Measurements from ENCODE around the gene GAS2L3. TPM values are rescaled to one million over a fixed set of nuclear protein-coding genes. Genes with fewer than 3 reads are reported as not detected.

Gene GAS2L3
- polyA plus RNA-seq, 2 of the 4 experiments (the other 2 are of a cell fraction) = 7.1 to 17.2 TPM

DNA sequence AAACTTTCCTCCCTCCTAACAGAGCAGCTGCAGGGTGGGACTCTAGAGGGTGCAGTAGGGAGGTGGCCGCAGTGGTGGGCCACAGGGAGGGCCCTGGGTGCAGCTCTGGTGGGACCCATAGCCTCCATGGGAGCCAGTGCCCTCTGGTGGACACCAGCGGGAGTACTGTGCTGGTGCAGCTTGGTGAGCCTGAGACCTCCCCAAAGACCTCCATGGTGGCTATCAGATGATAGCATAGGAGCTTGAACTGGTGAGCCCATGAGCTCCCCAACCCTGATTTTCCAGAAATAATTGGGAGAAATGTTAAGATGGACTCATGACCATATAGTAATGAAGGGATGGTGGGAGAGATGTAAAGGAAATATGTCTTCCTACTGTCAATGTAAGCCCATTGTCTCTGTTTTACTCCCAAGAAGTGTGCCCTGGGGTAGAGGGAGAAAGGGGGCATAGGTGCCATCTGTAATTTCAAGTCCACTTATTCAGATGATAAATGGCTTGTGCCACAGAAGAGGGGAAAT is 98.7 kb downstream of the GAS2L3 start:
- POLR2A ChIA-PET = no interaction called here
- TF ChIP-seq, protein P1, sequence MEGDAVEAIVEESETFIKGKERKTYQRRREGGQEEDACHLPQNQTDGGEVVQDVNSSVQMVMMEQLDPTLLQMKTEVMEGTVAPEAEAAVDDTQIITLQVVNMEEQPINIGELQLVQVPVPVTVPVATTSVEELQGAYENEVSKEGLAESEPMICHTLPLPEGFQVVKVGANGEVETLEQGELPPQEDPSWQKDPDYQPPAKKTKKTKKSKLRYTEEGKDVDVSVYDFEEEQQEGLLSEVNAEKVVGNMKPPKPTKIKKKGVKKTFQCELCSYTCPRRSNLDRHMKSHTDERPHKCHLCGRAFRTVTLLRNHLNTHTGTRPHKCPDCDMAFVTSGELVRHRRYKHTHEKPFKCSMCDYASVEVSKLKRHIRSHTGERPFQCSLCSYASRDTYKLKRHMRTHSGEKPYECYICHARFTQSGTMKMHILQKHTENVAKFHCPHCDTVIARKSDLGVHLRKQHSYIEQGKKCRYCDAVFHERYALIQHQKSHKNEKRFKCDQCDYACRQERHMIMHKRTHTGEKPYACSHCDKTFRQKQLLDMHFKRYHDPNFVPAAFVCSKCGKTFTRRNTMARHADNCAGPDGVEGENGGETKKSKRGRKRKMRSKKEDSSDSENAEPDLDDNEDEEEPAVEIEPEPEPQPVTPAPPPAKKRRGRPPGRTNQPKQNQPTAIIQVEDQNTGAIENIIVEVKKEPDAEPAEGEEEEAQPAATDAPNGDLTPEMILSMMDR (IDR thresholded peaks at IDR 0.05) = peak; percentile 41; the same call in 2 of the 3 replicates
- TF ChIP-seq NFE2L2 (conservative IDR thresholded peaks at IDR 0.05; ENCODE audit: low read length) (no peak), RAD21 (conservative IDR thresholded peaks at IDR 0.05 in 1 of 2, IDR thresholded peaks at IDR 0.05 in 1 of 2) (peak in 1 of 2 experiments; percentile 33; a peak in 1 of 5 replicates), EP300 (IDR thresholded peaks at IDR 0.05) (no peak), SMC3 (IDR thresholded peaks at IDR 0.05) (0 out of 3 replicates have a peak, but pooled peaks have one; percentile 19), MAZ (IDR thresholded peaks at IDR 0.05; ENCODE audit: borderline replicate concordance, low read depth, low read length) (no peak)
- TF ChIP-seq, protein P2, sequence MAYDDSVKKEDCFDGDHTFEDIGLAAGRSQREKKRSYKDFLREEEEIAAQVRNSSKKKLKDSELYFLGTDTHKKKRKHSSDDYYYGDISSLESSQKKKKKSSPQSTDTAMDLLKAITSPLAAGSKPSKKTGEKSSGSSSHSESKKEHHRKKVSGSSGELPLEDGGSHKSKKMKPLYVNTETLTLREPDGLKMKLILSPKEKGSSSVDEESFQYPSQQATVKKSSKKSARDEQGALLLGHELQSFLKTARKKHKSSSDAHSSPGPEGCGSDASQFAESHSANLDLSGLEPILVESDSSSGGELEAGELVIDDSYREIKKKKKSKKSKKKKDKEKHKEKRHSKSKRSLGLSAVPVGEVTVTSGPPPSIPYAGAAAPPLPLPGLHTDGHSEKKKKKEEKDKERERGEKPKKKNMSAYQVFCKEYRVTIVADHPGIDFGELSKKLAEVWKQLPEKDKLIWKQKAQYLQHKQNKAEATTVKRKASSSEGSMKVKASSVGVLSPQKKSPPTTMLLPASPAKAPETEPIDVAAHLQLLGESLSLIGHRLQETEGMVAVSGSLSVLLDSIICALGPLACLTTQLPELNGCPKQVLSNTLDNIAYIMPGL (CRISPR knock-in tag; IDR thresholded peaks at IDR 0.05; ENCODE audit: borderline replicate concordance) = no peak
- WGBS (ENCODE audit: missing lambda C conversion rate) = 0% methylated on average over 1 of the region's 2 CpGs
- FAIRE-seq = no peak
- no peaks in the 10 kb centered on the region for H3K9me3 ChIP-seq
- H3K27ac ChIP-seq = no peak overlapping the region
- H3K4me3 ChIP-seq = no peak overlapping the region
- H3K4me1 ChIP-seq = no peaks in the 10 kb centered on the region
- ATAC-seq = peak; percentile 54 to 89; a peak in 3 of 6 replicates
- DNase-seq (ENCODE audit: low read depth in 1 of 2, low spot score in 1 of 2) = peak; percentile 21 to 29
- no peak overlapping the region for H3K4me2 ChIP-seq
- CTCF ChIA-PET = interaction anchor here (0.6 to 3.1 kb wide), 9 partner anchors 11 to 455 kb away, joined by 3 to 19 read pairs (median 5); no protein-coding TSS in a partner anchor

- no peak for FAIRE-seq
- no peak overlapping the region for H3K27ac ChIP-seq
- DNase-seq (ENCODE audit: low read depth in 1 of 2, low spot score in 1 of 2) = no peak
Observed at GRCh38 chr12:100674036-100674888, 100.8 kb downstream of the GAS2L3 start.

More at GRCh38 chr12:100674036-100674888, 100.8 kb downstream of the GAS2L3 start:
- no peak for ATAC-seq
- ChIA-PET CTCF (interaction anchor here (0.6 kb wide), 1 partner anchor 1099 kb away, joined by 3 read pairs; no protein-coding TSS in a partner anchor), POLR2A (no interaction called here)
- H3K4me2 ChIP-seq = no peak overlapping the region
- H3K4me3 ChIP-seq = no peak overlapping the region
- no peaks in the 10 kb centered on the region for H3K4me1 ChIP-seq
- TF ChIP-seq SMC3 (IDR thresholded peaks at IDR 0.05) (no peak), ZFP36 (IDR thresholded peaks at IDR 0.05; ENCODE audit: borderline replicate concordance, partially characterized antibody) (no peak), FOSB (CRISPR knock-in tag; IDR thresholded peaks at IDR 0.05) (no peak), CEBPB (IDR thresholded peaks at IDR 0.05) (no peak)
- TF ChIP-seq, protein P3, sequence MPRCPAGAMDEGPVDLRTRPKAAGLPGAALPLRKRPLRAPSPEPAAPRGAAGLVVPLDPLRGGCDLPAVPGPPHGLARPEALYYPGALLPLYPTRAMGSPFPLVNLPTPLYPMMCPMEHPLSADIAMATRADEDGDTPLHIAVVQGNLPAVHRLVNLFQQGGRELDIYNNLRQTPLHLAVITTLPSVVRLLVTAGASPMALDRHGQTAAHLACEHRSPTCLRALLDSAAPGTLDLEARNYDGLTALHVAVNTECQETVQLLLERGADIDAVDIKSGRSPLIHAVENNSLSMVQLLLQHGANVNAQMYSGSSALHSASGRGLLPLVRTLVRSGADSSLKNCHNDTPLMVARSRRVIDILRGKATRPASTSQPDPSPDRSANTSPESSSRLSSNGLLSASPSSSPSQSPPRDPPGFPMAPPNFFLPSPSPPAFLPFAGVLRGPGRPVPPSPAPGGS (IDR thresholded peaks at IDR 0.05) = no peak
- 22% methylated on average over 7 of the region's 7 CpGs for WGBS (ENCODE audit: missing lambda C conversion rate)
- H3K9me3 ChIP-seq = no peaks in the 10 kb centered on the region

Small RNA genes lying within 50 kb of the gene (small RNA-seq; reads per million reads assigned to genes)
- 0 reads per million in 6 experiments for gene AC010200.2

Other genes starting within 250 kb of the GAS2L3 start
- 0.04 and 0.05 TPM in 2 replicates for gene SLC17A8, start 216.6 kb upstream of the GAS2L3 start, polyA plus RNA-seq (2011; rRNA removed)
- 0.03 TPM in 2 of 3 replicates, not detected in the other for gene SLC17A8, start 216.6 kb upstream of the GAS2L3 start, polyA plus RNA-seq (2017; fragmentation: RNase III; extraction: RNeasy Plus Mini Kit Qiagen cat#74134 plus additional on column Dnase treatment)
- gene NR1H4, start 99.8 kb upstream of the GAS2L3 start, polyA plus RNA-seq (2011; rRNA removed) = 1.1 and 1.4 TPM in 2 replicates
- 0.17 to 0.40 TPM (median 0.21 TPM) in 3 replicates for gene NR1H4, start 99.8 kb upstream of the GAS2L3 start, polyA plus RNA-seq (2017; fragmentation: RNase III; extraction: RNeasy Plus Mini Kit Qiagen cat#74134 plus additional on column Dnase treatment)
- gene ANO4, start 221.1 kb downstream of the GAS2L3 start, polyA plus RNA-seq (2011; rRNA removed) = 0.12 and 0.17 TPM in 2 replicates
- 0.03 TPM in 2 of 3 replicates, not detected in the other for gene ANO4, start 221.1 kb downstream of the GAS2L3 start, polyA plus RNA-seq (2017; fragmentation: RNase III; extraction: RNeasy Plus Mini Kit Qiagen cat#74134 plus additional on column Dnase treatment)